ENCODE measurements around the gene OXSR1. TPM values are rescaled to one million over a fixed set of nuclear protein-coding genes. Genes with fewer than 3 reads are reported as not detected.

Gene OXSR1

GRCh38 chr3:38297537-38297936 is 132.2 kb downstream of the OXSR1 start:
- Histone ChIP-seq H3K27me3 (ENCODE audit: control insufficient read depth in 3 of 3, insufficient read depth in 3 of 3, low read depth in 1 of 3, low read length in 3 of 3) (peaks cover 0 to 3% (median 0%) of the 10 kb centered on the region in 3 experiments), H4K91ac (ENCODE audit: low read depth, low read length, poor library complexity) (no peak overlapping the region), H2BK12ac (ENCODE audit: low read length) (no peak overlapping the region), H3K79me1 (ENCODE audit: low read depth, low read length) (no peaks in the 10 kb centered on the region), H4K8ac (ENCODE audit: low read depth, low read length) (no peak overlapping the region), H2AK5ac (ENCODE audit: low read depth, low read length) (no peak overlapping the region), H3K14ac (ENCODE audit: low read length) (no peak overlapping the region), H3K9ac (ENCODE audit: low read depth, low read length, poor library complexity) (no peak overlapping the region), H3K4ac (ENCODE audit: low read length) (no peak overlapping the region), H3K4me3 (ENCODE audit: low read length in 2 of 2) (no peak overlapping the region), H3K23ac (ENCODE audit: low read depth, low read length, poor library complexity) (no peak overlapping the region), H3K27ac (replicated peaks; ENCODE audit: low read length) (no peak overlapping the region), H3K4me1 (ENCODE audit: control insufficient read depth in 2 of 2, insufficient read depth in 1 of 2, low read depth in 1 of 2, low read length in 2 of 2) (peaks cover 0 to 2% of the 10 kb centered on the region in 2 donors), H3K9me3 (replicated peaks in 1 of 2; ENCODE audit: control insufficient read depth in 2 of 2, insufficient read depth in 1 of 2, low read depth in 1 of 2, low read length in 2 of 2) (no peaks in the 10 kb centered on the region), H3K4me2 (ENCODE audit: insufficient read depth, low read length, poor library complexity, severe bottlenecking) (no peak overlapping the region), H3K18ac (ENCODE audit: low read length) (no peak overlapping the region), H2BK5ac (ENCODE audit: low read length) (no peak overlapping the region), H2BK120ac (ENCODE audit: low read depth, low read length) (no peak overlapping the region), H3K36me3 (replicated peaks in 1 of 2; ENCODE audit: control insufficient read depth in 2 of 2, insufficient read depth in 2 of 2, low read length in 2 of 2) (no peaks in the 10 kb centered on the region), H2AFZ (ENCODE audit: low read length) (no peak overlapping the region), H2BK15ac (ENCODE audit: low read length) (no peak overlapping the region)
- DNase-seq (ENCODE audit: low spot score) = no peak

GRCh38 chr3:38297947-38298711 is 132.8 kb downstream of the OXSR1 start:
- H2AFZ ChIP-seq (ENCODE audit: low read length) = no peak overlapping the region
- no peaks in the 10 kb centered on the region for H3K9me3 ChIP-seq (replicated peaks in 1 of 2; ENCODE audit: control insufficient read depth in 2 of 2, insufficient read depth in 1 of 2, low read depth in 1 of 2, low read length in 2 of 2)
- no peak overlapping the region for H2BK5ac ChIP-seq (ENCODE audit: low read length)
- no peak overlapping the region for H2AK5ac ChIP-seq (ENCODE audit: low read depth, low read length)
- no peak overlapping the region for H3K4ac ChIP-seq (ENCODE audit: low read length)
- H3K4me2 ChIP-seq (ENCODE audit: insufficient read depth, low read length, poor library complexity, severe bottlenecking) = no peak overlapping the region
- peaks cover 0 to 2% of the 10 kb centered on the region in 2 donors for H3K4me1 ChIP-seq (ENCODE audit: control insufficient read depth in 2 of 2, insufficient read depth in 1 of 2, low read depth in 1 of 2, low read length in 2 of 2)
- no peak overlapping the region for H2BK12ac ChIP-seq (ENCODE audit: low read length)
- no peak overlapping the region for H3K23ac ChIP-seq (ENCODE audit: low read depth, low read length, poor library complexity)
- no peak for DNase-seq (ENCODE audit: low spot score)
- peaks cover 0 to 3% (median 0%) of the 10 kb centered on the region in 3 experiments for H3K27me3 ChIP-seq (ENCODE audit: control insufficient read depth in 3 of 3, insufficient read depth in 3 of 3, low read depth in 1 of 3, low read length in 3 of 3)
- no peak overlapping the region for H4K91ac ChIP-seq (ENCODE audit: low read depth, low read length, poor library complexity)
- H3K18ac ChIP-seq (ENCODE audit: low read length) = no peak overlapping the region
- no peaks in the 10 kb centered on the region for H3K79me1 ChIP-seq (ENCODE audit: low read depth, low read length)
- H3K27ac ChIP-seq (replicated peaks; ENCODE audit: low read length) = no peak overlapping the region
- no peak overlapping the region for H4K8ac ChIP-seq (ENCODE audit: low read depth, low read length)
- H3K36me3 ChIP-seq (replicated peaks in 1 of 2; ENCODE audit: control insufficient read depth in 2 of 2, insufficient read depth in 2 of 2, low read length in 2 of 2) = no peaks in the 10 kb centered on the region
- H2BK15ac ChIP-seq (ENCODE audit: low read length) = no peak overlapping the region
- H3K14ac ChIP-seq (ENCODE audit: low read length) = no peak overlapping the region
- WGBS, 2 donors (ENCODE audit: extremely low coverage in 2 of 2, insufficient read length in 2 of 2, insufficient replicate concordance in 1 of 2) = no CpG with 5 or more reads among the region's 5 CpGs
- no peak overlapping the region for H3K4me3 ChIP-seq (ENCODE audit: low read length in 2 of 2)
- H2BK120ac ChIP-seq (ENCODE audit: low read depth, low read length) = no peak overlapping the region
- H3K9ac ChIP-seq (ENCODE audit: low read depth, low read length, poor library complexity) = no peak overlapping the region

Small RNA genes lying within 50 kb of the gene (small RNA-seq; reads per million reads assigned to genes)
- not detected for gene RF00019 (ENCODE audit: insufficient read depth)
- gene RNU6-235P (ENCODE audit: insufficient read depth) = not detected
